ENCODE data around the gene DHRS4L2.
"Not testable (repeated sequence)": the region's sequence is repeated elsewhere in the genome, so short reads cannot be mapped to it uniquely, and the experiment has no call there.

GRCh38 chr14:24015745-24016144, 27.0 kb downstream of the DHRS4L2 start:
- TF ChIP-seq, protein P1, sequence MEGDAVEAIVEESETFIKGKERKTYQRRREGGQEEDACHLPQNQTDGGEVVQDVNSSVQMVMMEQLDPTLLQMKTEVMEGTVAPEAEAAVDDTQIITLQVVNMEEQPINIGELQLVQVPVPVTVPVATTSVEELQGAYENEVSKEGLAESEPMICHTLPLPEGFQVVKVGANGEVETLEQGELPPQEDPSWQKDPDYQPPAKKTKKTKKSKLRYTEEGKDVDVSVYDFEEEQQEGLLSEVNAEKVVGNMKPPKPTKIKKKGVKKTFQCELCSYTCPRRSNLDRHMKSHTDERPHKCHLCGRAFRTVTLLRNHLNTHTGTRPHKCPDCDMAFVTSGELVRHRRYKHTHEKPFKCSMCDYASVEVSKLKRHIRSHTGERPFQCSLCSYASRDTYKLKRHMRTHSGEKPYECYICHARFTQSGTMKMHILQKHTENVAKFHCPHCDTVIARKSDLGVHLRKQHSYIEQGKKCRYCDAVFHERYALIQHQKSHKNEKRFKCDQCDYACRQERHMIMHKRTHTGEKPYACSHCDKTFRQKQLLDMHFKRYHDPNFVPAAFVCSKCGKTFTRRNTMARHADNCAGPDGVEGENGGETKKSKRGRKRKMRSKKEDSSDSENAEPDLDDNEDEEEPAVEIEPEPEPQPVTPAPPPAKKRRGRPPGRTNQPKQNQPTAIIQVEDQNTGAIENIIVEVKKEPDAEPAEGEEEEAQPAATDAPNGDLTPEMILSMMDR (IDR thresholded peaks at IDR 0.05; ENCODE audit: low read depth, low read length) = not testable (repeated sequence)
- TF ChIP-seq EZH2phosphoT487 (IDR thresholded peaks at IDR 0.05; ENCODE audit: low read depth) = not testable (repeated sequence)

Data from OCI-LY3 (cell line).